ENCODE results near the gene KIF21B. TPM values are rescaled to one million over a fixed set of nuclear protein-coding genes. Genes with fewer than 3 reads are reported as not detected.
"Not testable (repeated sequence)": the region's sequence is repeated elsewhere in the genome, so short reads cannot be mapped to it uniquely, and the experiment has no call there.

KIF21B gene
- total RNA-seq, 2 donors from 2014 or later, result 5.5 to 11.0 TPM

DNA sequence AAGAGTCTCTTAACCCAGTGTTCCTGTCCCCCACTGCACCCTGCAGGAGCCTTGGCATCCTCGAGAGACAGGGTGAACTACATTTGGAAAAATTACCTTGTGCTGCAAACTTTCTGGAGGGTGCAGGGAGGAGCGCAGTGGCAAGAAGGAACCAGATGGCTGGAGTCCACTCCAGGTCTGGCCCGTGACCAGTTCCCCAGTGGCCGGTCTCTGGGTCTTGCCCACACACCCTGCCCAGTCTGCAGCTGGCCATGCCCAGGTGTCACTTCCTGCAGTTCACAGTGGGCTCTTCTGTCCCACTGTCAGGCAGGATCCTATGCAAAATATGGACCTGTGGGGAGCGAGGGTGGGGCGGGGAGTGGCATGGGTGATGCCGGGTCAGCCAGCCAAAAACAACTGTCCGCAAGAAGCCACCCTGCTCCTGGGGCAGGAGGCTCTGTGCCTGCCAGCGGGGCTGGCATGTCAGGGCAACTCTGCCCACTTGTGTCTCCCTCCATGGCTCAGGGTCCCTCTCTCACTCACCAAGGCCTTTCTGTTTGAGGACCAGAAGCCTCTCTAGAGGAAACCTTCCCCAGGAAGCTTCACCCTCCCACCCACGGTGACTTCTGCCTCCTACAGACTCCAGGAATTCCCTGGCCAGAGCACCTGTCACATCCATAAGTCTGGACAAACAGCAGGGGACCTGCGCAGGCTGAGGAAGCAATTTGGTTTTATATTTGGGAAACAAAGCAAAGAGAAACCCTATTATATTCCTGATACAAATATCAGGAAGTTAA is 55.6 kb downstream of the KIF21B start:
- ATAC-seq (no peak), DNase-seq (peak in 1 of 2 donors; percentile 14)
- intact Hi-C loops (cut with DNase I, micrococcal nuclease), result loop anchor here in 1 of 2 donors (5.0 kb wide), 1 partner anchor 79 kb away; no protein-coding TSS in a partner anchor

DNA sequence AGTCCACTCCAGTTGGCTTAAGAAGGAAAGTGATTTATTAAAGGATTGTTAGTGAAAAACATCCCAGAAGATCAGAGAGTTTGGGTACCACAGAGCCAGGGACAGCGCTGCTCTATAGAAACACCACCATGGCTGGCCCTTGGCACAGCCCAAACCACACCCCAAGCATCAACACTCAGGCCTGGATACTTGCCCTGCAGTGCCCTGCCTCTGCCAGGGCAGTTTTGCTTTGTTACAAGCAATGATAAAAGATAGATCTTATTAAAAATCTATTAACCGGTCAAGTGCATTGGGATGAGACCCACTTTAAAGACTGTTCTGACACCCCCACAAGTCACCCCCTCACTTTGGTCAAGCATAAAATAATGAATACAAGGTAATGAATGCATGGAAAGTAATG is 56.6 kb downstream of the KIF21B start:
- intact Hi-C loops (cut with DNase I, micrococcal nuclease), result loop anchor here in 1 of 2 donors (5.0 kb wide), 1 partner anchor 80 kb away; no protein-coding TSS in a partner anchor
- no peak for ATAC-seq

GRCh38 chr1:200965111-200965805 is 58.3 kb downstream of the KIF21B start:
- intact Hi-C loops (cut with DNase I, micrococcal nuclease), result loop anchor here in 1 of 2 donors (5.0 kb wide), 1 partner anchor 82 kb away; no protein-coding TSS in a partner anchor
- ATAC-seq (no peak), DNase-seq (peak in 1 of 2 donors; percentile 8)

More for the DNA sequence above, 56.6 kb downstream of the KIF21B start:
- peak in 1 of 2 donors; percentile 2 for DNase-seq

- intact Hi-C loops (cut with DNase I, micrococcal nuclease); DNase-seq; ATAC-seq: not testable (repeated sequence)
These were observed 59.6 kb downstream of the KIF21B start for GRCh38 chr1:200963888-200964287.

DNA sequence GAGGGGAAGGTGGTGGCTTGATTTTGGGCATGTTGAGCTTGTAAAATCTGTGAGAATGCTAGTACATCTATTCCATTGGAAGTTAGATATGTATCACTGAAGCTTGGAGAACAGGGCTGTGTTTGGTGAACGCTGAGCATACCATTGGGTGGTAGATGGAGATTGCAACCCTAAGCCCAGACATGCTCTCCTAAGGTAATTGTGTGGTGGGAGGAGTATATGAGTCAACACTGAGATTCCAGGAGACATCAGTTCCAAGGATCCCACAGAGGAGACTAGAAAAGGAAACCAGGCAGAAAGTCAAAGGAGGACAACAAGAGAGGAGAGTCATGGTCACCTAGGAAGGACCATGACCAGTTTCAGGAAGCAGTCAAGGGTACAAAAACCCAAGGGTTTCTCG is 60.4 kb downstream of the KIF21B start:
- ATAC-seq (no peak), DNase-seq (no peak)
- intact Hi-C loops (cut with DNase I, micrococcal nuclease), result no loop called here

DNA sequence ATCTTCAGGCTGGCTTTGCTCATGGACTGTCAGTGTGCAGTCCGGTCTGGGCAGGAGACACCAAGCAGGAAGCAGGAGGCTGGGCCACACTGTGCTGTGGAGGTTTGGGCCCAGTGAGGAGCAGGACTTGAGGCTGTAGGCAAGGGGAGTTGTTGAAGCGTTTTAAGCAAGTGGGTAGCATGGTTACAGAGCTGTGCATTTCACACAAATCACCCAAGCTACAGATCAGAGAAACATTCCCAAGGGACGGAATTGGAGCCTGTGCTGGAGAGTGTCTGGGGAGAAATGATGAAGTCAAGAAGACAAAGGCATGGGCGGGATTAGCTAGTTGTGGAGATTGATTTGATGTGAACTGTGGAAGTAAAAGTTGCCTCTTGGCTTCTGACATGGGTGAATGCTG is 60.9 kb downstream of the KIF21B start:
- no peak for DNase-seq
- ATAC-seq, result no peak
- intact Hi-C loops (cut with DNase I, micrococcal nuclease), result no loop called here

DNA sequence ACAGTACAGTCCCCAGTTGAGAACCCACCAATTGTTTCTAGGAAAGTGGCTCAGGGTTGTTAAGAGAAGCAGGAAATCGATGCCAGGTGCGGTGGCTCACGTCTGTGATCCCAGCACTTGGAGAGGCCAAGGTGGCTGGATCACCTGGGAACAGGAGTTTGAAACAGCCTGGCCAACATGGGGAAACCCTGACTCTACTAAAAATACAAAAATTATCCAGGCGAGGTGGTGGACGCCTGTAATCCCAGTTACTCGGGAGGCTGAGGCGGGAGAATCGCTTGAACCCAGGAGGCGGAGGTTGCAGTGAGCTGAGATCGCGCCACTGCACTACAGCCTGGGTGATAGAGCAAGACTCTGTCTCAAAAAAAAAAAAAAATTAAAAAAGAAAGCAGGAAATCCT is 61.4 kb downstream of the KIF21B start:
- DNase-seq; ATAC-seq; intact Hi-C loops (cut with DNase I, micrococcal nuclease): not testable (repeated sequence)

DNA sequence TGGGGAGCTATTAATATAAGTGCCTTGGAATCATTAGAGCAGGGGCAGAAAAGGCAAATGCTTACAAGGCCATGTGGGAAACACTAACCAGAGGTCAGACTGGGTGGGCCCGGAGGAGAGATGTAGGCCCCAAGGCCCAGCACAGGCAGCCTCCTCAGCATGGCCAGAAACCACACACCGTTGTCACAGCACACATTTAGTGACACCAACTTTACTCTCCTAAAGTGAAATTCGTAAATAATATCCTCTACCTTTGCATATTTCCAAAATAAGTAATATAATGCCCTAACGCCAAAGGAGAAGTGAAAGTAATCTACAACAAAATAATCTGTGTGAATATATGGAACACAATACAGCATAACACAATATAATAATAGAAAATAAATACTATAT is 62.6 kb downstream of the KIF21B start:
- intact Hi-C loops (cut with DNase I, micrococcal nuclease), result no loop called here
- ATAC-seq (no peak), DNase-seq (no peak)

DNA sequence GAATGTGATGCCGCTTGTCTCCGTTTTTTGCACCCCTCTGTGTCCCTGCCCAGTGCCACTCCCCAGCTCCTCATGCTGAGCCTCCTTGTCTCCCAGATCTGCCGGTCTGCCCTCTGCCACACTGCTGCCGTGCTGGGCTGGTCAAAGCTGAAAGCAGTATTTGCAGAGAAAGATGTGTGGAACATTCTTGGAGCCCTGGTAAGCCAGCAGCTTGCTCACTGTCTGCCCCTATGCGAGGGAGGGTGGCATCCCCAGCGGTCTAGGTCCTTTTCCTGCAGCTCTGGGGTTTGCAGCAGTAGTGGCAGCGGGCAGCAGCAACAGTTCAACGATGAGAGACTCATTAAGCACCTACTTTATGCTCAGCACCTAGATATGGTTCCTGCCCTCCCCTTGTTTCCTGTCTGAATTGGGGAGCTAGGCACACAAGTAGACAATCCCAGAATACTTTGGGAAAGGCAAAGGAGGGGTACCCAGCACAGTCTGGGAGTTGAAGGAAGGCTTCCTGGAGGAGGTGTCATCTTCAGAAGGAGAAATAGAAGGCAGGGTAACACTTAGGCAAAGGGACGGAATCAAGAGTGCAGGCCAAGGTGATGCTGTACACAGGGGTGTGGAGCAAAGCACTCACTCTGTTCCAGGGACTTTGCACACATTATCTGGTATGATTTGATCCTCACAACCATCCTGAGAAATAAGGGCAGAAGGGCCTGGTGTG is 63.1 kb downstream of the KIF21B start:
- no peak for ATAC-seq
- DNase-seq, result no peak
- intact Hi-C loops (cut with DNase I, micrococcal nuclease), result no loop called here

DNA sequence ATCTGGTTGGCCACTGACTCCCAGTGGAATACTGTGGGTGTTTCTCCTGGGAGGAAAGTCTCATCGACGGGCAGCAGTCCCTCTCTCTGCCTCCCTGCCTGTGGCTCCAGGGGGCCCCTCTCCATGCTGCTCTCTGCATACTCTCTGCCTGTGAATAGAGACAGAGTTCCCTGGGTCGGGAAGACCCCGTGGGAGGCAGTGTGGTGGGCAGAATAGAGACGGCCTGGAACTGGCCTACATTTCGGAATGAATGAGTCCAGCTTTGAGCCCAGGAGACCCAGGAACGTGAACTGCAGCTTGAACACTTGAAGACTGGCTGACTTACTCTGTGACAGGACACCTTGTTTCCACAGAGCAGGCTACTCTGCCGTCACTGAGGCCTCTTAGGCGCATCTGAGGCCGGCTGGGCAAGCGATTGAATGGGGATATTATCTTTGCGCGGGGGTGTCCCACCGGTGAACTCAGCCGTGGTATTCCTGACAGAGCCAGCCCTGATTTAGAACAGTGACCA is 64.0 kb downstream of the KIF21B start:
- DNase-seq (no peak), ATAC-seq (no peak)
- intact Hi-C loops (cut with DNase I, micrococcal nuclease), result no loop called here

DNA sequence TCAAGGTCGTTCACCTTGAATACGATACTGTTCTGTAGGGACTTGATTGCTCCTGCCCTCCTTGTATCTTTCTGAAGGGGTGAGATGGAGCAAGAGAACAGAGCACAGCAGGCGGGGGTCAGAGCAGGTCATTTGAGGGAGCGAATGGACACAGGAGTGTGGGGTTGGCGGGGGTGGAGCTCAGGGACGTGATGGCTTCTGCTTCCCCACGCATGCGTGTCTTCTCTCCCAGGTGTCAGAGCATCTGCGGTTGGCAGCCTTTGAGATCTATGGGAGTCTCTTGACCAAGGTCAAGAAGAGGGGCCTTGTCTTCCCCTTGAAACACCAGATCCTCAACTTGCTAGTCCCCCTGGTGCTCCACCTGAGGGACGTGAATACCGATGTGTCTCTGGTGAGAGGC is 64.9 kb downstream of the KIF21B start:
- intact Hi-C loops (cut with DNase I, micrococcal nuclease), result no loop called here
- DNase-seq, result no peak
- no peak for ATAC-seq

GRCh38 chr1:200954434-200954833 is 69.1 kb downstream of the KIF21B start:
- no peak for DNase-seq
- ATAC-seq, result no peak
- intact Hi-C loops (cut with DNase I, micrococcal nuclease), result no loop called here

DNA sequence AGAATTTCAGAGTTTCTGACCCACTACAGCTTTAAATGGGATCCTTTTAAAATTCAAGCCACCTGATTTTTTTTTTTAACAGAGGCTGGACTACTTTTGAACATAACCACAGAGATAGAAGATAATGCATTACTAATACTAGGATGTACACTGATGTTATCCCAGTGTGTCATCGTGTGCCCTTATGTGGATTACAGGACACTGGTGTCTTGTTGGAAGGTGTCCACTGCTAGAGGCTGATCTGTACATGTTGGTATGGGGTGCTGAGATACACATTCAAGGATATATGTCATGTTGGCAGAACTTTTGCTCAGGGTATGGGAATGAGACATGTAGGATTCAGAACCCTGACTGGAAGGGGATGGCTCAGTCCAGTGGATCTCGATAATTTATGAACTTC is 72.5 kb downstream of the KIF21B start:
- DNase-seq, result no peak
- no peak for ATAC-seq
- intact Hi-C loops (cut with DNase I, micrococcal nuclease), result no loop called here

DNA sequence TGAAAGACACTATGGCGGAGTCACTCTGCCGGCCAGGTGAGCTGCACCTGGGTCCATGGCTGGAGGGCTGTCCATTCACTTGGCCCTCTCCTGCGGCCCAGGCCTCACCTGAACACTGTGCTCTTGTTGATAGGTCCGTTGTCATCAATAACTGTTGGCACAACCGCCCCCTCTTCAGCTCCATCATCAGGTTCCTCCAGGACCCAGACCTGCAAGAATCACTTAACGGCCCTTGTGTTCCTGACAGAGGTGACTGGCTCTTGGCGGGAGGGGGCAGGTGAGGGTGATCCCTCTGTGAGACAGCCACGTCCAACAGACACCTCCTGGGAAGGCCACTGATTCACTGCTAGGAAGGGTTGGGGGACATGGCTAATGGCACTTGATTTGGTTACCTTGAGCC is 73.9 kb downstream of the KIF21B start:
- no peak for ATAC-seq
- intact Hi-C loops (cut with DNase I, micrococcal nuclease), result no loop called here
- DNase-seq, result no peak

DNA sequence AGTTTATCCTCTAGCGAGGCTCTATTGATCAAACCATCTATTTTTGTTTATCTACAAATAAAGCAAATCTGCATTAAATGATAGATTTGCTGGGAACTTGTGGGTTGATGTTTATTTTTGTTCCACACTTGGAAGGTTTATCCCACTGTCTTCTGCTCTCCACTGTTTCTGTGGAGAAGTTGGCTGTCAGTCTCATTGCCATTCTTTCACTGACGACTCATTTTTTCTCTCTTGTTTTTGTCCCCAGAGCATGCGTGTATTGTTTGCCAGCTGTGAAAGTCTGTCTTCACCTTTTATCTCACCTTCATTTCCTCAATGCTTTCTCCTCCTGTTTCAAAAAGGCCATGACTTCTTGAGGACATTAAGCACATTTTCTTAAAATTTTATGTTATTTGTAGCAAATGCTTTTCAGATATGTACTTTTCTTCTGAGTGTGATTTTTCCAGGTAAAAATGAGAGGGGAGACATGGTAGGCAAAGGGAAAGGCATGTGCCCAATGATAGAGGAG is 76.4 kb downstream of the KIF21B start:
- intact Hi-C loops (cut with DNase I, micrococcal nuclease), result no loop called here

DNA sequence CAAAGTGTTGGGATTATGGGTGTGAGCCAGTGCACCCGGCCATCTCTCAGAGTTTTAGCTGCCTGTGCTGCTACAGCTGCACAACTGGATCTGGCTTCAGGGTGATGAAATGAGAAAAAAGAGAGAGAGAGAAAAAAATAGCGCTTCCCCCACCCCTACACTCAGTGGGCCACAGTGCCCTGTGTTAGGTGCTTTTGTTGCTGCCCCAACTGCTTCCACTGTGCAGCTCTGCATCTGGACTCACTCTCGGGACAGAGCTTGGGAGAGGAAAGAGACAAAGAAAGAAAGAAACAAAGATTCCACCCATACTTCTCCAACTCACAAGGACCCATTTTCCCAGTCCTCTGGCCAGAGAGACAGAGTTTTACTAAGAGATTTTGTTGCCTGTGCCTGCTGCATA is 78.4 kb downstream of the KIF21B start:
- intact Hi-C loops (cut with DNase I, micrococcal nuclease), result no loop called here
- ATAC-seq (no peak), DNase-seq (no peak)

More for the DNA sequence above, 76.4 kb downstream of the KIF21B start:
- DNase-seq (no peak), ATAC-seq (no peak)

DNA sequence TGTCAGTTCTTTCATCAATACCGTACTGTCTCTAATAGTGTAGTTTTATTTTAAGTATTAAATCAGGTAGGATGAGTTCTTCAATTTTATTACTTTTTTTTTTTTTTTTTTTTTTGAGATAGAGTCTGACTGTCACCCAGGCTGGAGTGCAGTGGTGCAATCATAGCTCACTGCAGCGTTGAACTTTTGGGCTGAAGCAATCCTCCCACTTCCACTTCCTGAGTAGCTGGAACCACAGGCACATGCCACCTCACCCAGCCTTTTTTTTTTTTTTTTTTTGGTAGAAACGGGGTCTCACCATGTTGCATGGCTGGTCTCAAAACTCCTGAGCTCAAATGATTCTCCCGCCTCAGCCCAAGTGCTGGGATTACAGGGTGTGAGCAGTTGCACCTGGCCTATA is 84.6 kb downstream of the KIF21B start:
- intact Hi-C loops (cut with DNase I, micrococcal nuclease), result no loop called here
- ATAC-seq, result no peak
- no peak for DNase-seq

DNA sequence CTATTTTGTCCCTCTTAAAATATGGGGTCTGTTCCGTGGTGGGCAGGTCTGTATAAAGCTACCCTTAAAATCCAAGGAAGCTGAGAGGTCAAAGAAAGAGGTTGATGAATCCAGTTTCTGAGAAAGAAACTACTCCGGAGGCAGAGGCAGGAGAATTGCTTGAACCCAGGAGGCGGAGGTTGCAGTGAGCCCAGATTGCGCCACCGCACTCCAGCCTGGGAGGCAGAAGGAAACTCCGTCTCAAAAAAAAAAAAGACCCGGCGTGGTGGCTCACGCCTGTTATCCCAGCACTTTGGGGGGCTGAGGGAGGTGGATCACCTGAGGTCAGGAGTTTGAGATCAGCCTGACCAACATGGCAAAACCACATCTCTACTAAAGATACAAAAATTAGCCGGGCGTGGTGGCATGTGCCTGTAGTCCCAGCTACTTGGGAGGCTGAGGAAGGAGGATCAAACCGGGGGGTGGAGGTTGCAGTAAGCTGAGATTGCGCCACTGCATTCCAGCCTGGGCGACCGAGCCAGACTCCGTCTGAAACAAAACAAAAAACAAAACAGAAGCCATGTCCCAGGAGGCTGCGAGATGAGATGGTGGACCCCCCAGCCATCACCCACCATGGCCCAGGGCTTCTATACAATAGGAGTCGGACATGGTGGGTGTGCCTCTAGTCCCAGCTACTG is 88.1 kb downstream of the KIF21B start:
- DNase-seq; intact Hi-C loops (cut with DNase I, micrococcal nuclease); ATAC-seq: not testable (repeated sequence)

All from left colon (tissue), 2 donors.